ENCODE results near the gene DUSP2.

The DUSP2 gene

GRCh38 chr2:96140941-96141623, 4.2 kb downstream of the DUSP2 start:
- no peaks in the 10 kb centered on the region for H3K9me3 ChIP-seq (replicated peaks; ENCODE audit: insufficient read depth, low read length)
- H3K27ac ChIP-seq (ENCODE audit: low read length): no peak overlapping the region
- no peak overlapping the region for H3K4me2 ChIP-seq (ENCODE audit: low read depth, low read length)
- TF ChIP-seq CTCF (IDR thresholded peaks at IDR 0.05; ENCODE audit: low read length) (no peak), EZH2 (optimal IDR thresholded peaks at IDR 0.05; ENCODE audit: low read depth, low read length) (no peak), EZH2phosphoT487 (IDR thresholded peaks at IDR 0.05; ENCODE audit: low read length) (no peak)
- peaks cover 11% of the 10 kb centered on the region for H3K4me1 ChIP-seq (ENCODE audit: low read length)
- no peak overlapping the region for H3K4me3 ChIP-seq (ENCODE audit: low read length)
- no peaks in the 10 kb centered on the region for H4K20me1 ChIP-seq (ENCODE audit: insufficient read depth, low read length)
- H3F3A ChIP-seq (ENCODE audit: insufficient read depth, low read length): peaks cover 6% of the 10 kb centered on the region
- no peak overlapping the region for H2AFZ ChIP-seq (ENCODE audit: low read length)
- H3K27me3 ChIP-seq (replicated peaks; ENCODE audit: insufficient read depth, low read length): 0 out of 2 replicates have a peak, but pooled peaks cover 5% of the 10 kb centered on the region
- peaks cover 13% of the 10 kb centered on the region for H3K79me2 ChIP-seq (ENCODE audit: low read length)
- no peaks in the 10 kb centered on the region for H3K9me2 ChIP-seq (replicated peaks; ENCODE audit: insufficient read depth, low read length)
- DNase-seq: no peak
- H3K9ac ChIP-seq (ENCODE audit: low read length): no peak overlapping the region
- no peaks in the 10 kb centered on the region for H3K36me3 ChIP-seq (replicated peaks; ENCODE audit: insufficient read depth, low read length)

DNA sequence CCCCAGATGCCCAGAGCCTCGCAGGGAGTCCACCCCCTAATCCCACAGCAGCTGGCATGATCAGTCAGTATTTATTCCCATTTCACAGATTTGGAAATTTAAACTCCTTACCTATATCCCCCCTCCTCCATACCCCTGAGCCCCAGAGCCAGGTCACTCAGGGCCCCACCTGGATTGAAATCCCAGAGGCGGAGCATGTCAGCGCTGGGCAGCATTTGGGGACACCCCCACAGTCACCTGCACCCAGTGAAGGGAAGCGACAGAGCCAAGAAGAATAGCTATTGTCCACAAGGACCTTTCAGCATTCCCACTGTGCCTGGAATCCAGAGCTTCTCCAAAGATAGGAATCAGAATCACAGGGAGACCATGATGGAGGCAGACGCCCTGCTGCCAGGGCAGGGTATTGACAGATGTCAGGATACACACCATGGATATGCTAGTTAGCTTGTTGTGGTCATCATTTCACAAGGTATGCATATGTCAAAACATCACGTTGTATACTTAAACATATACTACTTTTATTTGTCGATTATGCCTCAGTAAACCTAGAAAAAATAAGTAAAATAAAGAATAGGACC, 6.0 kb downstream of the DUSP2 start:
- Histone ChIP-seq H3K4me2 (ENCODE audit: low read depth, low read length) (peak overlapping the region; percentile 39; the same call in 1 of the 2 replicates), H2AFZ (ENCODE audit: low read length) (peak overlapping the region; percentile 60), H3K9ac (ENCODE audit: low read length) (peak overlapping the region; percentile 18; the same call in 1 of the 2 replicates), H3F3A (ENCODE audit: insufficient read depth, low read length) (no peaks in the 10 kb centered on the region), H3K4me3 (ENCODE audit: low read length) (no peak overlapping the region), H3K36me3 (replicated peaks; ENCODE audit: insufficient read depth, low read length) (no peaks in the 10 kb centered on the region), H3K79me2 (ENCODE audit: low read length) (peaks cover 7% of the 10 kb centered on the region), H3K9me3 (replicated peaks; ENCODE audit: insufficient read depth, low read length) (no peaks in the 10 kb centered on the region), H3K27ac (ENCODE audit: low read length) (no peak overlapping the region), H3K9me2 (replicated peaks; ENCODE audit: insufficient read depth, low read length) (no peaks in the 10 kb centered on the region), H4K20me1 (ENCODE audit: insufficient read depth, low read length) (no peaks in the 10 kb centered on the region), H3K27me3 (replicated peaks; ENCODE audit: insufficient read depth, low read length) (peaks cover 23% of the 10 kb centered on the region; the same call in 1 of the 2 replicates), H3K4me1 (ENCODE audit: low read length) (peaks cover 5% of the 10 kb centered on the region; the same call in 1 of the 2 replicates)
- TF ChIP-seq EZH2 (optimal IDR thresholded peaks at IDR 0.05; ENCODE audit: low read depth, low read length): no peak
- no peak for TF ChIP-seq CTCF (IDR thresholded peaks at IDR 0.05; ENCODE audit: low read length)
- TF ChIP-seq EZH2phosphoT487 (IDR thresholded peaks at IDR 0.05; ENCODE audit: low read length): no peak
- no peak for DNase-seq

DNA sequence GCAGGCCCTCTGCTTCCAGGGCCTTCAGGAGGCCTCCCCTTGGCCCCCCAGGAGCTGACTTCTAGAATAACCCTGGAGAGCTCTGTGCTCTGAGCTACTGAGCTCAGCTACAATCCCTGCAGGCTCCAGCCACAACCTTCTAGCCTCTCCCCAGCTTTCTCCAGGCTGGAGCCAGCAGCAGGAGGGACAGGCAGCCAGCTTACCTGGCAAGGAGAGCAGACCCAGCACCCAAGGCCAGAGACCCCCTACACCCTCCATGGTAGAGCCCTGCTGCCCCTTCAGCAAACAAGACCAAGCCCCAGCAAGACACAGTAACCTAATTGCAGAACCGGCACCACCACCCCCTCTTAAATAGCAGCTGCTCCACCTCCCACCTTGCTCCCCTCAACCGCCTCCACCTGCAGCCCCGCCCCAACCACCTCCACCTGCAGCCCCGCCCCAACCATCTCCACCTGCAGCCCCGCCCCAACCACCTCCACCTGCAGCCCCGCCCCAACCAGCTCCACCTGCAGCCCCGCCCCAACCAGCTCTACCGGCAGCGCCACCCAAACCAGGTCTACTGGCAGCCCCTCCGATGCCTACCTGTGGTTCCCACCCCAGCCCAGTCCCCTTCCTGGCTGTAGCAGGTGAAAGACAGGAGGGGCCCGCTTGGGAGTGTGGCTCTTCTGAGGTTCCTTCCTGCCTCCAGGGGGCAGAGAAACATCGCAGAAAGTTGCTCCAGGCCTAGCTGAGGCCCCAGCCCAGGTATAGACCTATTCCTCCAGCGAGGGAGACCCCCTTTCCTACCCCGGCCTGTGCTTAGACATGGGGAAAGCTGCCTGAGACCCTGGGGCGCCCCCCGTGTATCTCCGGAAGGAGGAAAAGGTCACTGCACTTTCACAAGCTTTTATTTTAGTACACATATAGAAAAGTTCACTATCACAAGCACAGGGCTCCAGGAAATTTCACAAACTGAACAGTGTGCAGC, 6.8 kb downstream of the DUSP2 start, which contains the start of gene ASTL:
ASTL (minus strand) TSS at position 324 of the 967 bp plus-strand sequence; CDS start at position 258, 66 bp downstream.
- TF ChIP-seq EZH2 (optimal IDR thresholded peaks at IDR 0.05; ENCODE audit: low read depth, low read length) (no peak), CTCF (IDR thresholded peaks at IDR 0.05; ENCODE audit: low read length) (peak; percentile 64), EZH2phosphoT487 (IDR thresholded peaks at IDR 0.05; ENCODE audit: low read length) (no peak)
- Histone ChIP-seq H3K4me3 (ENCODE audit: low read length) (no peak within 1 kb of the TSS), H3K27ac (ENCODE audit: low read length) (no peak within 1 kb of the TSS)

More for the DNA sequence above, 6.8 kb downstream of the DUSP2 start, which contains the start of gene ASTL:
- Histone ChIP-seq H3K79me2 (ENCODE audit: low read length) (no peaks in the 10 kb centered on the region), H3K9ac (ENCODE audit: low read length) (peak within 1 kb of the TSS; percentile 18; the same call in 1 of the 2 replicates), H2AFZ (ENCODE audit: low read length) (peak within 1 kb of the TSS; percentile 60), H3K4me2 (ENCODE audit: low read depth, low read length) (peak within 1 kb of the TSS; percentile 39; the same call in 1 of the 2 replicates), H3K27me3 (replicated peaks; ENCODE audit: insufficient read depth, low read length) (peaks cover 23% of the 10 kb centered on the region; the same call in 1 of the 2 replicates), H4K20me1 (ENCODE audit: insufficient read depth, low read length) (no peaks in the 10 kb centered on the region), H3K36me3 (replicated peaks; ENCODE audit: insufficient read depth, low read length) (no peaks in the 10 kb centered on the region), H3K9me2 (replicated peaks; ENCODE audit: insufficient read depth, low read length) (no peaks in the 10 kb centered on the region), H3F3A (ENCODE audit: insufficient read depth, low read length) (no peaks in the 10 kb centered on the region), H3K4me1 (ENCODE audit: low read length) (peaks cover 5% of the 10 kb centered on the region; the same call in 1 of the 2 replicates), H3K9me3 (replicated peaks; ENCODE audit: insufficient read depth, low read length) (no peaks in the 10 kb centered on the region)
- DNase-seq: peak; percentile 53
